ENCODE data around the gene NVL.

The NVL gene

DNA sequence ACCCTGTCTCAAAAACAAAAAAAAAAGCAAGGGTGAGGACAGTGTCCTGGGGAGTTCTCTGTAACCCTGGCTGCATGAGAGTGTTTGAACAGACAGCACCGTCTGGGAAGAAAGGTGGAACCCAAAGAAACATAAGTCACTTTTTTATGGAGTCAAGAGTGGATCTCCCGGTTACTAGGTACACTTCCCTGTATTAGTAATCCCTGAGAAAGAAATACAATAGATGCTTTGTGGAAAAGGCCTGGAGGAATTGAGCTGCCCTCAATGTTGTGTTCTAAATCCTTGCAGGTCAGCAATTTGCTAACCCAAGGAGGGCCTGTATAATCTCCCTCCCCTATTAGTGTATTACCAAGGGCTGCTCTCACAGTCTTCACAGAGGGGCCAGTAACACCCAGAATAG is 130.3 kb downstream of the NVL start:
- no peak for DNase-seq (ENCODE audit: low read depth in 2 of 2)

DNA sequence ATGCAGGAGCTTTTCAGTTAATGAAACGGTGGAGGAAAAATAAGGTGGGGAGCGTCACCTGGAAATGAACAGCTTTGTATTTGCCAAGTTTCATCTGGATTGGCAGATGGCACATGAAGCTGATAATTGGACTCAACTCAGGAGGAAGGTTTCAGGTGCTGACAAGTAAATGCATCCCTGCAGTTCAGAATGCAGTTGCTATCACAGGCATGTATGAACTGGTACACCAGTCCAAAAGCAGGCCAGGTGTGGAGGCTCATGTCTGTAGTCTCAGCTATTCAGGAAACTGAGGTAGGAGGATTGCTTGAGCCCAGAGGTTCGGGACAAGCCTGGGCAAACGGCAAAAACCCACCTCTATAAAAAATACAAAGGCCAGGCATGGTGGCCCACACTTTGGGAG is 131.4 kb downstream of the NVL start:
- DNase-seq (ENCODE audit: low read depth in 2 of 2), result no peak

DNA sequence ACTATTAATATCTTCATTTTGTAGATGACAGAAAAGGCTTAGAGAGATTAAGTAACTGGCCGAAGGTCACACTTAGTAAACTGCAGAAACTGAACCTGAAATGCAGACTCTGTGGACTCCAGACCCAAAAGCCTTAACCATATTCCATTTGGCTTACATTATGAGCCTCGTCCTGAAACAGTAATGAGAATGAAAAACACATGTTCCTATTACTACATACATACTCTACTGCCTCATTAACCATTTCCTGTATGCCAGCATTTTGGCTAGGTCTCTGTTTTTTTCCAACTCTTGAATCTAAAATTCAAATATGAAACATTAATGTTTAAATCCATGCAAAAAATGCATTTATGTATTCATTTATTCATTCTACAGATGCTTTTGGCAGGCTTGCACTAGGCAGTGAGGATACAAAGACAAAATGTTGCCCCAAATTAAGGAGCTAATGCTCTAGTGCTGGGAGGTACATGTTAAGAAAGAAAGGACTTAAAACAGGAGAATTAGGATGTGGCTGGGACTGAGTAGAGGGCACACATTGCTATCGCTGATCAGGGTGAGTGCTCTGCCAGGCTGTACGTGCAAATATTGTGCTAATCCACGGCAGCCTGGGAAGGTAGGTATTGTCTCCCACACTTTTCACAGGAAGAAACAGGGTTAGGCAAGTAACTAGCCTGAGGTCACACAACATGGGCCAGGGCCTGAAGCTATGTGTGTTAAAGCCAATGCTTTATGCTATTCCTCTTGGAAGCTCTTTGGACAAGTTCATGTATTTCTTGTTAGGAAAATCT is 133.0 kb downstream of the NVL start:
- no peak for DNase-seq (ENCODE audit: low read depth in 2 of 2)

DNA sequence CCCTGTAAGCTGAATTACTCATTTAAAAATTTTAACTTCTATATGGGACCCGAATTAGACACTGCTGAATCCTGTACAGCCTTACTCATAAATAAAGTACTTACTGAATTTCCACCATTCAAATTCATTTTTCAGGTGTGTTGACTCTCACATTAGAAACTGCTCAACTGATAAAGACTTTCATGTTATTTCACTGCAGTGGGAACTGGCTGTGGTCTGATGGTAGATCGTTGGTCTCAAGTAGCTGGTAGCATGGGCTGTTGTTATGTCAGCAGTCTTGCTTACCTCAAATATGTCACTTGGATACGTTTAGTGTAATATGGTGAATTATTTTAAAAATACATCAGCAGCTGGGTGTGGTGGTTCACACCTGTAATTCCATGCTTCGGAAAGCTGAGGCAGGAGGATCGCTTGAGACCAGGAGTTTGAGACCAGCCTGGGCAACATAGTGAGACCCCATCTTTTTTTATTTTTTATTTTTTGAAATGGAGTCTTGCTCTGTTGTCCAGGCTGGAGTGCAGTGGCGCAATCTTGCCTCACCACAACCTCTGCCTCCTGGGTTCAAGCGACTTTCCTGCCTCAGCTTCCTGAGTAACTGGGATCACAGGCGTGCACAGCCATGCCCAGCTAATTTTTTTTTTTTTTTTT is 136.5 kb downstream of the NVL start:
- DNase-seq (ENCODE audit: low read depth in 2 of 2), result no peak

DNA sequence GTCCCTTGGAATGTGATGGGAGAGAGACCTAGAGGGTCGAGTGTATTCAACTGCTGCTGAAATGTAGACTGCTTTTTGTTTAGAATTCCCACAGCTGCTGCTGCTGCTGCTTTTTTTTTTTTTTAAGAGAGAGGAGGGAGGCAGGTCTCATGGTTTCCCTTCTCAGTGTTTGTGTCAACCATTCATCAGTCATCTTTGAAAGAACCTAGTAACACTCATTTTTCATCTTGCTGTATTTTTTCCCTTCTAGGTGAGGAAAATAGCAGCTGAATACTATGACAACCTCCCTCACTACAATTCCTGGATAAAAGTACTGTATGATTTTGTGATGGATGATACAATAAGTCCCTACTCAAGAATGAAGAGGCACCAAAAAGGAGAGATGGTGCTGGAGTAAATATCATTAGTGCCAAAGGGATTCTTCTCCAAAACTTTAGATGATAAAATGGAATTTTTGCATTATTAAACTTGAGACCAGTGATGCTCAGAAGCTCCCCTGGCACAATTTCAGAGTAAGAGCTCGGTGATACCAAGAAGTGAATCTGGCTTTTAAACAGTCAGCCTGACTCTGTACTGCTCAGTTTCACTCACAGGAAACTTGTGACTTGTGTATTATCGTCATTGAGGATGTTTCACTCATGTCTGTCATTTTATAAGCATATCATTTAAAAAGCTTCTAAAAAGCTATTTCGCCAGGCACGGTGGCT is 137.7 kb downstream of the NVL start:
- no peak for DNase-seq (ENCODE audit: low read depth in 2 of 2)

DNA sequence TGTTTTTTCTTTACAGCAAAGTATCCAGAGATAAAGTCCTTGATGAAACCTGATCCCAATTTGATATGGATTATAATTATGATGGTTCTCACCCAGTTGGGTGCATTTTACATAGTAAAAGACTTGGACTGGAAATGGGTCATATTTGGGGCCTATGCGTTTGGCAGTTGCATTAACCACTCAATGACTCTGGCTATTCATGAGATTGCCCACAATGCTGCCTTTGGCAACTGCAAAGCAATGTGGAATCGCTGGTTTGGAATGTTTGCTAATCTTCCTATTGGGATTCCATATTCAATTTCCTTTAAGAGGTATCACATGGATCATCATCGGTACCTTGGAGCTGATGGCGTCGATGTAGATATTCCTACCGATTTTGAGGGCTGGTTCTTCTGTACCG is 140.4 kb downstream of the NVL start:
- no peak for DNase-seq (ENCODE audit: low read depth in 2 of 2)

DNA sequence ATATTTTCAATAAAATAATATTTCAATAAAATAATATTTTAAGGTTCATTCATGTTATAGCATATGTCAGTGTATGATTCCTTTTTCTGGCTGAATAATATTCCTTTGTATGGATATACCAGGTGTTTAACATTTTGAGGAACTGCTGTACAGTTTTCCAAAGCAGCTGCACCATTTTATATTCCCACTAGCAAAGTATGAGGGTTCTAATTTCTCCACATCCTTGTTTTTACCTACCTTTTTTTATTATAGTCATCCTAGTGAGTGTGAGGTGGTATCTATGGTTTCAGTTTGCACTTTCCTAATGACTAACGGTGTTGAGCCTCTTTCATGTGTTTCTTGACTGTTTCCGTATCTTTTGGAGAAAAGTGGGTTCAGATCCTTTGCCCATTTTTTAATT is 141.7 kb downstream of the NVL start:
- DNase-seq (ENCODE audit: low read depth in 2 of 2), result no peak

DNA sequence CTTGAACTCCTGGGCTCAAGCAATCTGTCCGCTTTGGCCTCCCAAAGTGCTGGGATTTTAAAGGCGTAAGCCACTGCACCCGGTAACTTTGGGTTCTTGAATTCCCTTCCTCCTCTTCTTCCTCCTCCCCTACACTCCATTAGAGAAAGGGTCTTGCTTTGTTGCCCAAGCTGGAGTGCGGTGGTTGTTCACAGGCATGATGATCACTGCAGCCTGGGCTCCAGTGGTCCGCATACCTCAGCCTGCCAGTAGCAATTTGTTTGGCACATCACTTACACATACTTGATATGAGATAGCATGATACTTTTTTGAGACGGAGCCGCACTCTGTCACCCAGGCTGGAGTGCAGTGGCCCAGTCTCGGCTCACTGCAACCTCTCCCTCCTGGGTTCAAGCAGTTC is 144.8 kb downstream of the NVL start:
- no peak for DNase-seq (ENCODE audit: low read depth in 2 of 2)

DNA sequence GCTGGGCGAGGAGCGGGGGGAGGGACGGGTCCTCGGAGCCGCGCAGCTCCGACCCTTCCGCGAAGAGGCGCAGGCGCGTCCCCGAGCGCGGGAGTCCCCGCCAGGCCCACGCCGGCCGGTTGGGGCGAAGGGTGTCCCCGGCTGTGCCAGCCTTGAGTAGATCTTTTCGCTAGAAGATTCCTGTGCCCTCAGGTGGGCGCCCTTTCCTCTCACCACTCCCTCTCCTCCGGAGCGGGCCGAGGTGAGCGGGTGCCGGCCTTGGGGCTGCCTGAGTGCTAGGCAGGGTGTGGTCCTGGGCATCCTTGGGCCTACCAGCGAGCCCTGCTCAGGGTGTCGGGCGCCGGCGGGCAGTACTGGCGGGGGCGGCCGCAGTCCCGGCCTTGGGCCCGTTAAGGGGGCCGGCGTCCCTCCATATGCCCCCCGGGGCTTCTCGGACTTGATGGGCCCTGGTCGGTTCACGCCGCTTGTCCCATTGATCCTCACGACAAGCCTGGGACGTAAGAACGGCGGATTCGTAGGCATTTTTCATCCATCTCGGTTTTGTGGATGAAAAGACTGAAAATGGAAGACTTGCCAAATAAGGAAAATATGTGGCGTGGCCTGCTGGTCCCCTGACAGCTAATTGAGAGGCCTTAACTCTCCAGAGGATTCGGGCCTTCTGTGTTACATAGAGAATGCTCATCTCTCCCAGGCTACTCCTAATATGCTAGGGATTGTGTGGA is 146.2 kb downstream of the NVL start:
- DNase-seq (ENCODE audit: low read depth in 2 of 2), result peak; percentile 51

DNA sequence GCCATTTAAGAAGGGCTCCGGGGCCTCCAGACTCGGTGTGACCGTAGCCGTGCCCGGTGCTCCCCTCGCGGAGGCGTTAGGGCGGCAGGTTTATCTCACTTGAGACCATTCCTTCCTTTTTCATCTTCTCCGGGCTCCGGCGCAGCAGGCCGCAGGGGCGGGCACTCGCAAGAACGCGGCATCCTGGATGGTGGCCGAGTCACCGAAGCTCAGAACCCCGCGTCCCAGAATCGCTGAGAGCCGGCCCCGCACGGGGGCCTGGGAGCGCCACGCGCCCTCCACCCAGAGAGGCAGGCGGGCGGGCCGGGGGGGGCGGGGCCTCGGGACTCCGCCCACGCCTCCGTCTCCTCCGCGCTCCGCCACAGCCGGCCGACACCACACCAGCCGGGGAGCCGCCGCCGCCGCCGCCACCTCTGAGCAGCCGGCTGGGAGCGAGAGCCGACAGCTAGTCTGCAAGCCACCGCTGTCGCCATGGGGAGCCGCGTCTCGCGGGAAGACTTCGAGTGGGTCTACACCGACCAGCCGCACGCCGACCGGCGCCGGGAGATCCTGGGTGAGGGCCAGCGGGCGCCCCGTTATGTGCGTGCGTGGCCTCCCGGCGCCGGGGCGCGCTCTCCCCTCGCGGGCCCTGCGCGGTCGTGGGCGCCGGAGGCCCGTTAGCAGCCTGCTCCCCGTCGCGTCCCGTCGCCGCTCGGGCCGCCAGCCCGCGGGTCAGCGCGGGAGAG is 146.9 kb downstream of the NVL start, which contains the start of gene DEGS1:
Gene DEGS1, plus strand, starts transcription at position 375 of the 725 bp plus-strand sequence. Its CDS starts 97 bp downstream, at position 472.
- peak; percentile 69 to 77 for DNase-seq (ENCODE audit: low read depth in 2 of 2)

DNA sequence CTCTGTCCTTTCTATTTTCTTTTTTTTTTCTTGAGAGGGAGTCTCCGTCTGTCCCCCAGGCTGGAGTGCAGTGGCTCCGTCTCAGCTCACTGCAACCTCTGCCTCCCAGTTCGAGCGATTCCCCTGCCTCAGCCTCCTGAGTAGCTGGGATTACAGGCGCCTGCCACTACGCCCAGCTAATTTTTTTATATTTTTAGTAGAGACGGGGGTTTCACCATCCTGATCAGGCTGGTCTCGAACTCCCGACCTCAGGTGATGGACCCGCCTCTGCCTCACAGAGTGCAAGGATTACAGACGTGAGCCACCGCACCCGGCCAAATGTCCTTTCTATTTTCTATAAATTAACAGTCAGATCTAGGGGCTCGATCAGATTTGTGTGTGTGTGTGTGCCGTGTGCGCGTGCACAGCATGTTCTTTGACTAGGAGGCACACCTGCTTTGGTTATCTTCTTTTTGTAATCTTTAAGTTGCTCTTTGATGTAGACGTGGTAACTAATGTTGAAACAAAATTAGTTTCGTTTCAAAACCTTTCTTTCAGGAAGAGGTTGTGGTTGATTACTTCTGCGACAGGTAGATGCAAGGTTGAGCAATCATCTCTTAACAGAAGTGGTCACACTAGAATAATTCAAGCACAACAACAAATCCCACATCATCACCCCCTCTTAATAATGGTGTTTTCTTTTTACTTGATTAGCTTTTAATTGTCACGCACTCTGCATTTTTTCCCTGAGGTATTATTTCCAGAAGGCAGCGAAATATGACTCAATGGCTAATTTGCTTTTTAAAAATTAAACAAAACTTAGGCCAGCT is 147.7 kb downstream of the NVL start:
- peak in 1 of 2 donors; percentile 39 for DNase-seq (ENCODE audit: low read depth in 2 of 2)

DNA sequence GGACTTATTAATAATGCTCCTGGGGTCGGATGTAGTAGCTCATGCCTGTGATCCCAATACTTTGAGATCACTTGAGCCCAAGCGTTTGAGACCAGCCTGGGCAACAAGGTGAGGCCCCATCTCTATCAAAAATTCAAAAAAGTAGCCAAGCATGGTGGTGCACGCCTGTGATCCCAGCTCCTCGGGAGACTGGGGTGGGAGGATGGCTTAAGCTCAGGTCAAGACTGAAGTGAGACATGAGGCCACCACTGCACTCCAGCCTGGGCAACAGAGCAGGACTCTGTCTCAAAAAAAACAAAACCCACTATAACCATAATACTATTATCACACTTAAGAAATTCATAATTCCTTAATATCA is 148.5 kb downstream of the NVL start:
- no peak for DNase-seq (ENCODE audit: low read depth in 2 of 2)

DNA sequence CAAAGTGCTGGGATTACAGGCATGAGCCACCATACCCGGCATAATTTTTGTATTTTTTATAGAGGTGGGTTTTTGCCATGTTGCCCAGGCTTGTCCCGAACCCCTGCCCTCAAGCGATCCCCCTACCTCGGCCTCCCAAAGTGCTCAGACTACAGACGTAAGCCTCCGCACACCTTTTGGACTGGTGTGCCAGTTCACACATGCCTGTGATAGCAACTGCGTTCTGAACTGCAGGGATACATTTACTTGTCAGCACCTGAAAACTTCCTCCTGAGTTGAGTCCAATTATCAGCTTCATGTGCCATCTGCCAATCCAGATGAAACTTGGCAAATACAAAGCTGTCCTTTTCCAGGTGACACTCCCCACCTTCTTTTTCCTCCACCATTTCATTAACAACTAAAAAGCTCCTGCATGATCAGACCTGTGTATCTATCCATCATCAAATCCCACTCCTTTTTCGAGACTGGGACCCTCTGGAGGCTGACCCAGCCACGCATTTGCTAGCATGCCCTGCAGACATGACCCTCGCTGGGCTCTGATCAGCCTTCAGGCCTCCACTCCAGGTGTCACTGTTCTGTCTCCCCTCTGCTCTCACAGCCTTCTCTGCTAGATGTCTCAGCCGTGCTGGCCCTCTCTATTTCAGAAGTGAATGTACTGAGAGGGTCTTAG is 149.1 kb downstream of the NVL start:
- no peak for DNase-seq (ENCODE audit: low read depth in 2 of 2)

DNA sequence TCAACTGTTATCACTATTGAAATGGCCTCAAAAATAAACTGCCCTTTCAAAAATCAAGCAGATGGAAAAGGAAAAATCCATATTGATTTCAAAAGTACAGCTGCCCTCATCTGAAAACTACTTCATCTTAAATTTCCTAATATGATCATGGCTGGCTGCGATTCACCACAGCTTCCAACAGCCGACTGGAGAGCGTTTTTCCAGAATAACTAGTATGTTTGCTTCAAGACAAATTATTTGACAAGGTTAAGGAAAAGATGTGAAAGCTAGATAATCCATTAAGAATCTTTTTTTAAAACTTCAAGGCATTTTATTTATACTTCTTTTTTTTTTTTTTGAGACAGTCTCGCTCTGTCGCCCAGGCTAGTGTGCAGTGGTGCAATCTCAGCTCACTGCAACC is 151.1 kb downstream of the NVL start:
- DNase-seq (ENCODE audit: low read depth in 2 of 2), result no peak

DNA sequence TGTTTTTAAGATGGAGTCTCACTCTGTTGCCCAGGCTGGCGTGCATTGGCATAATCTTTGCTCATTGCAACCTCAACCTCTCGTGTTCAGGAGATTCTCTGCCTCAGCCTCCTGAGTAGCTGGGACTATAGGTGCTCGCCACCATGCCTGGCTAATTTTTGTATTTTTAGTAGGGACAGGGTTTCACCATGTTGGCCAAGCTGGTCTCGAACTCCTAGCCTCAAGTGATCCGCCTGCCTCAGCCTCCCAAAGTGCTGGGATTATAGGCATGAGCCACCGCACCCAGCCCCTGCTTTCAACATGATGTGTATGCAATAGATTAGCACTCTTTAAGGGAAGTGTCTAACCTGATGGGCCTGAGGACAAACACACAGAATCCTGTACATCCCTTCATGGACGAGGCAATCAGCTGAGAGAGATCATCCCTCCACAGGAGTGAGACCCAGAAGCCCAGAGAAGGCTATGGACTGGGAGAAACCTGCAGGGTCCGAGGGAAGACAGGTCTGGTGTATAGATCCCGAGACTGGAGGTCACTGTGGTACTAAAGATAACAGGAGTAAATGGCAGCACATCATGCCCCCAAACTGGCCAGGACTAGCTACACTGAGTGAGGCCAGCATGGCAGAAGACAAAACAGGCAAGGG is 152.5 kb downstream of the NVL start:
- DNase-seq (ENCODE audit: low read depth in 2 of 2), result no peak

Data from stimulated activated CD8-positive, alpha-beta memory T cell treated with anti-CD3 and anti-CD28 coated beads, Interleukin-2, amount 100 ng/mL, for 48 hours (primary cell).